C1 segment of cervical spinal cord (tissue), 14 donors: ENCODE measurements around the gene PERP.
"Not testable (repeated sequence)": the region's sequence is repeated elsewhere in the genome, so short reads cannot be mapped to it uniquely, and the experiment has no call there.

ENCODE experiments used
- DNase-seq, 14 donors: peaks; one replicate each; lab custom pipeline; 2025; lab: John Stamatoyannopoulos, UW

Gene PERP

GRCh38 chr6:138107078-138107751 is at the start of gene PERP:
TSS of gene PERP (minus strand) at chr6:138107419. CDS start at chr6:138107340, 79 bp downstream.
- peak in 6 of 14 donors; percentile 6 to 67 (median 16) for DNase-seq

GRCh38 chr6:138155443-138155842 is 48.2 kb upstream of the PERP start:
- DNase-seq, result peak in 1 of 14 donors; percentile 57

DNA sequence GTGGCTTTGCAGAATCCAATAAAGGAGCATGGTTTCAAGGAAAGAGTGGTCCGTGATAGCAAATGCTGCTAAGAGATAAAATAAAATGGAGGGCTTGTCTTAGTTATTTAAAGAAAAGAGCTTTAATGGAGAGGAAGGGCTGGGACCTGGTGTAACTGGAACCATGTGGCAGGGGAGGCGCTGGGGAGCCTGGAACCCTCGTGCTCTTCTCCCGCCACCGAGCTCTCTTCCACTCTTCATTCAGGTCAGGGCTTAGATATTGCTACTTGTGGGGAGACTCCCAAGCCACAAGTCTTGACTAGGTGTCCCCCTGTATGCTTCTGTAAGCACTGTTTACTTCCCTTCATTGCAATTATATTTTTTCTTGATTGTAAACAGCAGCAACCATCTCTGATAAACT is 39.3 kb upstream of the PERP start:
- DNase-seq, result no peak

DNA sequence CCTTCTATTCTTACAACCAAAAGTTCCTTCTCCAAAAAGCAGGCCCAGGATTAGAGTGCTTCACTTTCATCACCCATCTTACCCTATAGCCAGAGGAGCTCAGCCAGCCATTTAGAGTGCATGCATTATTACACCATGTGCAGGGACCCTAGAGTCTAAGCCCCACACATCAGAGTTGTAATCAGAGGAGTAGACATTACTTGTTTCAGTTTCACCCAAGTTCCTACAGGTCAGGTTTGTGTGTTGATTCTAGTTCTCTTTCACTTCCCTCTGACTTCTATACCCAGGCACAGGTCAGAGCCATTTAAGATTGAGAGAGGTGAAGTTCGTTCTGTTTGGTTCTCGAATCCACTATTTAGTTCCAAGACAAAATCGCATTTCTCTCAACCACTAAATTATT is 38.2 kb upstream of the PERP start:
- no peak for DNase-seq

- DNase-seq, result no peak
Observed at GRCh38 chr6:138142806-138143205, 35.6 kb upstream of the PERP start.

DNA sequence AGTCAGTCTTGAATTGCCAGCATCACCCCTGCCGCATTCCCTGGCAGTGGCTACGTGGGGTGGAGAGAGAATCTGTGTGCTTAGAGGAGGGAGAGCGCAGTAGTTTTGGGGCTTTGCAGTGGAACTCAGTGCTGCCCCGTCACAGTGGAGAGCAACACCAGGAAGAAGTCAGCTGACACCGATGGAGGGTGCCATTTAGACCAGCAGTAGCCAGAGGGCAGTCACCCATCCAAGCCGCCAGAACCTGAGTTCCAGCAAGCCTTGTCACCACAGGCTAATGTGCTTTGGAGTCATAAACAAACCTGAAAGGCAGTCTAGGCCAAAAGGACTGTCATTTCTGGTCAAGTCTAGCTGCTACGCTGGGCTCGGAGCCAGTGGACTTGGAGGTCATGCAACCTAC is 22.0 kb upstream of the PERP start:
- DNase-seq, result no peak

DNA sequence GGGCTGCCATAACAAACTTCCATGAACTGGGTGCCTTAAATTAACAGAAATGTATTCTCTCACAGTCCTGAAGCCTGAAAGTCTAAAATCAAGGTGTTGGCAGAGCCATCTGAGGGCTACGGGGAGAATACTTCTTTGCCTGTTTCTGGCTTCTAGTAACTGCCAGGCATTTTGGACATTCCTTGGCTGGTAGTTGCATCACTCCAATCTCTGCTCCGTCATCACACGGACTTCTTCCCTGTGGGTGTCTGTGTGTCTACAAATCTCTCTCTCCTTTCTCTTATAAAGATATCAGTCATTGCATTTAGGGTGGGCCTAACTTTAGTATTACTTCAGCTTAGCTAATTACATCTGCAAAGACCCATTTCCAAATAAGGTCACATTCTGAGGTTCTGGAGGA is 20.9 kb upstream of the PERP start:
- DNase-seq, result no peak

DNA sequence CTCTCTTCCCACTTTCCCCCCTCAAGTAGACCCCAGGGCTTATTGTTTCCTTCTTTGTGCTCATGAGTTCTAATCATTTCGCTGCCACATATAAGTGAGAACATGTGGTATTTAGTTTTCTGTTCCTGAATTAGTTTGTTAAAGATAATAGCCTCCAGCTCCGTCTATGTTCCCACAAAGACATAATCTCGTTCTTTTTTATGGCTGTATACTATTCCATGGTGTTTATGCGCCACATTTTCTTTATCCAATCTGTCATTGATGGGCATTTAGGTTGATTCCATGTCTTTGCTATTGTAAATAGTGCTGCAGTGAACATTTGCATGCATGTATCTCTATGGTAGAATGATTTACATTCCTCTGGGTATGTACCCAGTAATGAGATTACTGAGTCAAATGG is 16.9 kb upstream of the PERP start:
- no peak for DNase-seq

DNA sequence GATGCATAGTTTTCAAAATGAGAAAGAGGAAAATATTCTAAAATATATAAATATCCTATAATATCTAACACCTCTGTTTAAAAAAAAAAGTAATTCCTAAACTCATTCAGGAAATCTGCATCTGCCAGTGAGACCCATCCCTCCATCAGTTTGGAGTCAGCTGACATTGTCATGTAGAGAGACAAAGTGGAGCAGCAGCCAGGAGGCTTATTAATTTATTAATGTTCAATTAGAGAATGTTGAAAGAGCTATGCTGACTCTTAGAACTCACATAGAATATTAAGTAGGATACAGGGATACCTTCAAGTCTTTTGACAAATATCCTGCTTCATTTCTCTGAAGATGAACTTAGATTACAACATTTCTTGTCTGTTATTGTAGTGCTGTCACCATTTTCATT is 12.8 kb upstream of the PERP start:
- no peak for DNase-seq

GRCh38 chr6:138119229-138119628 is 12.0 kb upstream of the PERP start:
- not testable (repeated sequence) for DNase-seq

GRCh38 chr6:138117376-138117914 is 10.2 kb upstream of the PERP start:
- DNase-seq, result no peak

DNA sequence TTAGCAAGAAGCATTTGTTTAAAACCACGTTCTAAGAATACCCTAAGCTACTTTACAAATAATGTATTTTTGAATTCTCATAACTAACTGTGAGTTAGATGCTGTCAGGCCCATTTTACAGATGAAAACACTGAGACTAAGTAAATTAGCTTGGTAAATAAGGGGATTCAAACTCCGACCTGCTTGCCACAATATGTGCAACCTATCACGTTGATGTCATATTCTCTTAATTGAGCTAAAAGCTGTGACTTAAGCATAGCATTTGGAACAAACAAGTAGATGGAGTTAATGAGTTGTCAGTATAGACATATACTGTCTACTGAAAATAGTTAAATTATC is 9.4 kb upstream of the PERP start:
- DNase-seq, result no peak

- peak in 5 of 14 donors; percentile 5 to 59 (median 11) for DNase-seq
Observed at GRCh38 chr6:138115877-138116660, 8.8 kb upstream of the PERP start.

GRCh38 chr6:138115201-138115600 is 8.0 kb upstream of the PERP start:
- DNase-seq, result no peak

GRCh38 chr6:138113588-138114210 is 6.5 kb upstream of the PERP start:
- DNase-seq, result no peak

DNA sequence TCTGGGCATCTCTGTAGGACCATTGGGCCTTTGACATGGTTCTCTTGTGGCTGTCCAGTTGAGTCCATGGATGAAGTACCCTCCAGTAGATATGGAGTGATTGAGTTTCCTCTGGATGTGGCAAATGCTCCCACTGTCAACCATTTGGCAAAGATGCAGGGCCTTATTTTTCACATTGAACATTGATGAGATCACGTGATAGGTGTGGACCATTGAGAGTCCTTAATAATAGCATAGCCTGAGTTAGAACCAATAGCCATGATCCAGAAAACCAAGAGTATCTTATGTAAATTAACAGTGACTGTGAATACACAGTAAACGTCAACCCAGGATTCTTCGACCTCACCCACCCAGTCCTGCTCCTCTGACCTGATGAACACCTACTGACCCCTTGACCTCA is 3.0 kb upstream of the PERP start:
- DNase-seq, result no peak

DNA sequence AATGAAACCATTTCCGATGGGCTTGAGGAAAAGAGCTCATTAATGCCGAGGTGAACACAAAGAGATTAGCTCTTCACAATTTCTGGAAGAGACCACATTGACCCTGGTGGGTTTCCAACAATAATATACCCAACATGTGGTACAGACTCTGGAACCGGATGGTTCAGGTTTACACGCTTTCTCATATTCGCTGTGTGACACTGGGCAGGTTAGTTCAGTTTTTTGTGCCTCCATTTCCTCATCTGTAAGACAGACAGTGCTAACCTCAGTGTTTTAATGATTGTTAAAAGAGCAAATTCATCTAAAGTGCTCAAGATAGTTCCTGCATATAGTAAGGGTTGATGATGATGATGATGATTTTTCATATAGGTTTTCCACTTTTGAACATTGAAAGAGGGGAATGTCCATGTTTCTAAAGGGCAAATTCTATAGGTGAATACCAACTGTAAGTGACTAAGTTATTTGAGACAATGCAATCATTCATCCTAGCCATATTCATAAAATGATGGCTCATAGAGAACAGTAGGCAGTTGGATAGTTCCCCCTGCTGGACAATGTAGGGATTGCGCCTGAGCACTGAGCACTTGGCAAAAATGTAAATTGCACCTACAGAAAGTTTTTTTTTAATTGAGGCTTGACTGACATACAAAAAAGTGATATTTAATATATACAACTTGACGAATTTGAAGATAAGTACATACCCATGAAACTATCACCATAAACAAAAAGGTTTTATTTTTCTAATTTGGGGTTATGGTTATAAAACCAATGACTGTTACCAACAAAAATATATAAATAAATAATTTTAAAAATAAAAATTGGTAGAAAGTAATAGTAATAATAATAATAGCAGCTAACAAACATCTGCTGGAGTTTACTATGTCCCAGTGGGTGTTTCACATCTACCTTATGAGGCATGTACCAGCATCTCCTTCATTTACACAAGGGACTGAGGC is 2.1 kb upstream of the PERP start:
- DNase-seq, result peak in 5 of 14 donors; percentile 10 to 60 (median 15)

- peak in 1 of 14 donors; percentile 67 for DNase-seq
Observed at GRCh38 chr6:138107752-138108592, 753 bp upstream of the PERP start.

GRCh38 chr6:138106665-138107077 is 548 bp downstream of the PERP start:
- no peak for DNase-seq
